HG03442 (cell line): Measurements from ENCODE around the gene ZGPAT.
A peak's percentile ranks its signal among the peaks of the same experiment; 100 is the strongest.
"Not testable (repeated sequence)": the region's sequence is repeated elsewhere in the genome, so short reads cannot be mapped to it uniquely, and the experiment has no call there.

ENCODE experiments used
- ATAC-seq: cut with Tn5 transposase; IDR thresholded peaks from one replicate; pipeline ENCODE4 v1.9.1; 2021; ENCODE audit warnings: mild to moderate bottlenecking, moderate library complexity; ENCODE audit not compliant: unreplicated experiment

Gene ZGPAT

GRCh38 chr20:63702036-63702665, 5.7 kb upstream of the ZGPAT start:
- ATAC-seq, result no peak

GRCh38 chr20:63702751-63703470, 4.9 kb upstream of the ZGPAT start:
- no peak for ATAC-seq

GRCh38 chr20:63703471-63703975, 4.3 kb upstream of the ZGPAT start:
- ATAC-seq, result no peak

- ATAC-seq, result no peak
Observed at GRCh38 chr20:63703976-63704748, 3.7 kb upstream of the ZGPAT start.

GRCh38 chr20:63704749-63705117, 3.1 kb upstream of the ZGPAT start:
- ATAC-seq, result no peak

- ATAC-seq, result no peak
Observed at GRCh38 chr20:63705232-63706026, 2.4 kb upstream of the ZGPAT start.

- no peak for ATAC-seq
Observed at GRCh38 chr20:63706027-63706695, 1.7 kb upstream of the ZGPAT start.

GRCh38 chr20:63706852-63707557, 834 bp upstream of the ZGPAT start:
- peak; percentile 21 for ATAC-seq

GRCh38 chr20:63708301-63709148, 686 bp downstream of the ZGPAT start:
- ATAC-seq, result peak; percentile 17

GRCh38 chr20:63709149-63709527, 1.3 kb downstream of the ZGPAT start:
- no peak for ATAC-seq

GRCh38 chr20:63711085-63711645, 3.3 kb downstream of the ZGPAT start:
- ATAC-seq, result no peak

GRCh38 chr20:63712191-63712590, 4.4 kb downstream of the ZGPAT start:
- no peak for ATAC-seq

GRCh38 chr20:63714858-63715257, 7.0 kb downstream of the ZGPAT start:
- ATAC-seq, result no peak

- no peak for ATAC-seq
Observed at GRCh38 chr20:63718996-63719395, 11.2 kb downstream of the ZGPAT start.

- not testable (repeated sequence) for ATAC-seq
Observed at GRCh38 chr20:63722967-63723622, 15.3 kb downstream of the ZGPAT start.

GRCh38 chr20:63730189-63730733, 22.4 kb downstream of the ZGPAT start:
- not testable (repeated sequence) for ATAC-seq

GRCh38 chr20:63731410-63731809, 23.6 kb downstream of the ZGPAT start:
- ATAC-seq, result no peak
